ENCODE measurements around the gene CHD6. TPM values are rescaled to one million over a fixed set of nuclear protein-coding genes. Genes with fewer than 3 reads are reported as not detected.

Gene CHD6
- total RNA-seq, 1 experiment from 2014 or later, result 26.6 TPM

DNA sequence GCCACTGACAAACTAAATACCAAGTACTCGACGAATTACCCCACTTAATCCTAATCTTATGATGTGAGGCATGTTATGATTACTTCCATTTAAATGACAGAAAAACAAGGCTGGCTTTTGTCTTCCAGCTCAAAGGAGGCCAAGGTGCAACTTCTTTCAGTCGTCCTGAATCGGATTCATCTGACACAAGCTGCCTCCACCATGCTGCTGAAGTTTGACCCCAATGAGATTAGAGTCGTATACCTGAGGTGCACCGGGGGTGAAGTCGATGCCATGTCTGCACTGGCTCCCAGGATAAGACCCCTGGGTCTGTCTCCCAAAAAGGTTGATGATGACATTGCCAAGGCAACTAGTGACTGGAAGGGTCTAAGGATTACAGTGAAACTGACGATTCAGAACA lies 71.0 kb downstream of the CHD6 start:
- no peak for ATAC-seq
- no peaks in the 10 kb centered on the region for H3K4me1 ChIP-seq (ENCODE audit: control insufficient read depth in 1 of 2, insufficient read depth in 2 of 2, low read length in 2 of 2)
- no peaks in the 10 kb centered on the region for H3K36me3 ChIP-seq (ENCODE audit: control insufficient read depth in 1 of 2, insufficient read depth in 2 of 2, low read length in 2 of 2)
- CTCF ChIA-PET, result no interaction called here
- H3K4me2 ChIP-seq (ENCODE audit: low read length), result no peak overlapping the region
- DNase-seq (ENCODE audit: low read depth, low spot score), result no peak
- no peak overlapping the region for H3K27ac ChIP-seq (ENCODE audit: low read depth, low read length)
- H3K9me3 ChIP-seq (ENCODE audit: control insufficient read depth in 1 of 2, insufficient read depth in 1 of 2, low read depth in 1 of 2, low read length in 2 of 2), result no peaks in the 10 kb centered on the region
- POLR2A ChIA-PET, result no interaction called here
- H3K9ac ChIP-seq (ENCODE audit: low read length), result no peak overlapping the region
- no peaks in the 10 kb centered on the region for H3K79me2 ChIP-seq (ENCODE audit: insufficient read depth, low read length)
- no peak overlapping the region for H2AFZ ChIP-seq (ENCODE audit: low read depth, low read length, poor library complexity, severe bottlenecking)
- TF ChIP-seq SP1 (IDR thresholded peaks at IDR 0.05; ENCODE audit: low read depth) (no peak), POLR2A (IDR thresholded peaks at IDR 0.05; ENCODE audit: borderline replicate concordance, extremely low read depth, insufficient read depth, insufficient read length) (no peak), YY1 (IDR thresholded peaks at IDR 0.05; ENCODE audit: extremely low read depth, insufficient replicate concordance, low read depth, low read length) (no peak), EZH2 (IDR thresholded peaks at IDR 0.05) (no peak), FOSL1 (IDR thresholded peaks at IDR 0.05; ENCODE audit: low read depth) (no peak)
- H3K9me2 ChIP-seq (ENCODE audit: insufficient read depth), result no peaks in the 10 kb centered on the region
- RAD21 ChIA-PET (ENCODE audit: low non-redundant PET in 1 of 2, low total read pairs in 2 of 2, uncharacterized antibody in 2 of 2, unreplicated experiment in 2 of 2), result no interaction called here
- intact Hi-C loops (cut with micrococcal nuclease), result no loop called here
- no peaks in the 10 kb centered on the region for H4K20me1 ChIP-seq (ENCODE audit: insufficient read depth)
- no TSS peak for BruUV-seq (replicated peaks)
- no peaks in the 10 kb centered on the region for H3K27me3 ChIP-seq (ENCODE audit: insufficient read depth, low read length)
- no peak overlapping the region for H3K4me3 ChIP-seq (replicated peaks in 1 of 2; ENCODE audit: low read depth in 1 of 2, low read length in 2 of 2)

GRCh38 chr20:41546535-41546934 lies 71.6 kb downstream of the CHD6 start:
- Histone ChIP-seq H3K27me3 (ENCODE audit: insufficient read depth, low read length) (no peaks in the 10 kb centered on the region), H3K4me1 (ENCODE audit: control insufficient read depth in 1 of 2, insufficient read depth in 2 of 2, low read length in 2 of 2) (no peaks in the 10 kb centered on the region), H2AFZ (ENCODE audit: low read depth, low read length, poor library complexity, severe bottlenecking) (no peak overlapping the region), H3K9me3 (ENCODE audit: control insufficient read depth in 1 of 2, insufficient read depth in 1 of 2, low read depth in 1 of 2, low read length in 2 of 2) (no peaks in the 10 kb centered on the region), H3K9ac (ENCODE audit: low read length) (no peak overlapping the region), H3K36me3 (ENCODE audit: control insufficient read depth in 1 of 2, insufficient read depth in 2 of 2, low read length in 2 of 2) (no peaks in the 10 kb centered on the region), H3K4me2 (ENCODE audit: low read length) (no peak overlapping the region), H3K4me3 (replicated peaks in 1 of 2; ENCODE audit: low read depth in 1 of 2, low read length in 2 of 2) (no peak overlapping the region), H3K79me2 (ENCODE audit: insufficient read depth, low read length) (no peaks in the 10 kb centered on the region), H3K9me2 (ENCODE audit: insufficient read depth) (no peaks in the 10 kb centered on the region), H3K27ac (ENCODE audit: low read depth, low read length) (no peak overlapping the region), H4K20me1 (ENCODE audit: insufficient read depth) (no peaks in the 10 kb centered on the region)
- DNase-seq (ENCODE audit: low read depth, low spot score) (no peak), ATAC-seq (no peak)
- no TSS peak for BruUV-seq (replicated peaks)
- TF ChIP-seq ZFX (IDR thresholded peaks at IDR 0.05) (no peak), CBX3 (IDR thresholded peaks at IDR 0.05; ENCODE audit: low read depth) (no peak), EZH2phosphoT487 (IDR thresholded peaks at IDR 0.05; ENCODE audit: borderline replicate concordance) (no peak), YY1 (IDR thresholded peaks at IDR 0.05; ENCODE audit: extremely low read depth, insufficient replicate concordance, low read depth, low read length) (no peak), TCF7L2 (IDR thresholded peaks at IDR 0.05; ENCODE audit: borderline replicate concordance, extremely low read depth, insufficient read depth, insufficient read length) (no peak), POLR2A (IDR thresholded peaks at IDR 0.05; ENCODE audit: borderline replicate concordance, extremely low read depth, insufficient read depth, insufficient read length) (no peak), EZH2 (IDR thresholded peaks at IDR 0.05) (no peak), SP1 (IDR thresholded peaks at IDR 0.05; ENCODE audit: low read depth) (no peak), MAX (IDR thresholded peaks at IDR 0.05) (no peak), ELF1 (IDR thresholded peaks at IDR 0.05; ENCODE audit: borderline replicate concordance, low read depth) (no peak), SRF (IDR thresholded peaks at IDR 0.05; ENCODE audit: low read depth) (no peak), CEBPB (IDR thresholded peaks at IDR 0.05; ENCODE audit: low read depth) (no peak), SIN3A (IDR thresholded peaks at IDR 0.05; ENCODE audit: low read depth) (no peak), EGR1 (IDR thresholded peaks at IDR 0.05; ENCODE audit: low read depth) (no peak), RAD21 (IDR thresholded peaks at IDR 0.05; ENCODE audit: low read depth) (no peak)
- ChIA-PET POLR2A (no interaction called here), CTCF (no interaction called here), RAD21 (ENCODE audit: low non-redundant PET in 1 of 2, low total read pairs in 2 of 2, uncharacterized antibody in 2 of 2, unreplicated experiment in 2 of 2) (no interaction called here)
- intact Hi-C loops (cut with micrococcal nuclease), result no loop called here

Data from HCT116 (cell line).